ENCODE results near the gene AQP12A.

Gene AQP12A

GRCh38 chr2:240711701-240712100, 20.0 kb downstream of the AQP12A start:
- DNase-seq, result no peak

- no peak for DNase-seq
Observed at GRCh38 chr2:240712121-240712520, 20.5 kb downstream of the AQP12A start.

GRCh38 chr2:240713071-240713927, 21.6 kb downstream of the AQP12A start:
- DNase-seq, result no peak

- DNase-seq, result no peak
Observed at GRCh38 chr2:240713928-240714746, 22.5 kb downstream of the AQP12A start.

GRCh38 chr2:240714747-240715725, 23.4 kb downstream of the AQP12A start:
- DNase-seq, result no peak

- DNase-seq, result no peak
Observed at GRCh38 chr2:240716130-240716798, 24.6 kb downstream of the AQP12A start.

GRCh38 chr2:240717181-240717641, 25.5 kb downstream of the AQP12A start:
- DNase-seq, result no peak

- no peak for DNase-seq
Observed at GRCh38 chr2:240717681-240718581, 26.3 kb downstream of the AQP12A start.

GRCh38 chr2:240718896-240719490, 27.3 kb downstream of the AQP12A start:
- DNase-seq, result no peak

GRCh38 chr2:240719676-240720545, 28.2 kb downstream of the AQP12A start:
- DNase-seq, result no peak

GRCh38 chr2:240720686-240721595, 29.3 kb downstream of the AQP12A start:
- no peak for DNase-seq

GRCh38 chr2:240721596-240722180, 30.0 kb downstream of the AQP12A start:
- DNase-seq, result no peak

GRCh38 chr2:240722376-240722775, 30.7 kb downstream of the AQP12A start:
- no peak for DNase-seq

GRCh38 chr2:240722796-240723735, 31.4 kb downstream of the AQP12A start:
- no peak for DNase-seq

GRCh38 chr2:240723851-240724250, 32.2 kb downstream of the AQP12A start:
- DNase-seq, result no peak

GRCh38 chr2:240724431-240724830, 32.8 kb downstream of the AQP12A start:
- DNase-seq, result no peak

GRCh38 chr2:240725266-240725665, 33.6 kb downstream of the AQP12A start:
- no peak for DNase-seq

Measured in activated CD4-positive, alpha-beta T cell treated with anti-CD3 and anti-CD28 coated beads, Interleukin-10, Interleukin-2, amounts not matched to agents 100 ng/mL and 50 ng/mL, durations not matched to agents 16 hours and 8 hours (primary cell).